ENCODE data around the gene IQSEC3.
"Not testable (repeated sequence)": the region's sequence is repeated elsewhere in the genome, so short reads cannot be mapped to it uniquely, and the experiment has no call there.

Gene IQSEC3

DNA sequence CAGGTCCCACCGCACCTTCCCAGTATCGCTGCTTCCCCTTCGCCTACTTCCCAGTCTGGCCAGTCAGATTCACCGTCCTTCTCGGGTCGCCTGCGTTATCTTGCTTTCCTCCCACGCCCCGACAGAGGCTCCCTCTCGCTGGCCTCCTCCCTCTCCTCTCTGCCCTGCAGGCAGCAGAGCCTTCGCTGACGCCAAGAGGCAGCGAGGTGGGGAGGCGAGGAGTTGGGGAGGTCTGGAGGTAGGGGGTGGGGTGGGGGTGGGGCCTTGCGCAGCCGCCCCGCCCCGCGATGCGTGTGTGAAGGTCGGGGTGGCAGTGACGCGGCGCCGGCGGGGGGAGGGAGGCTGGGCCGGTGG, at the start of gene IQSEC3:
TSS of gene IQSEC3 (plus strand) at position 340 of the 354 bp plus-strand sequence. CDS start 116 bp downstream, outside the sequence.
- peak within 1 kb of the TSS; percentile 29 for H3K4me3 ChIP-seq (ENCODE audit: low read depth, low read length)

- not testable (repeated sequence) for H3K4me3 ChIP-seq (ENCODE audit: low read depth, low read length)
Observed at GRCh38 chr12:17370-18340, 48.9 kb upstream of the IQSEC3 start.

- not testable (repeated sequence) for H3K4me3 ChIP-seq (ENCODE audit: low read depth, low read length)
Observed at GRCh38 chr12:18821-19567, 47.6 kb upstream of the IQSEC3 start.

- not testable (repeated sequence) for H3K4me3 ChIP-seq (ENCODE audit: low read depth, low read length)
Observed at GRCh38 chr12:19906-20305, 46.7 kb upstream of the IQSEC3 start.

DNA sequence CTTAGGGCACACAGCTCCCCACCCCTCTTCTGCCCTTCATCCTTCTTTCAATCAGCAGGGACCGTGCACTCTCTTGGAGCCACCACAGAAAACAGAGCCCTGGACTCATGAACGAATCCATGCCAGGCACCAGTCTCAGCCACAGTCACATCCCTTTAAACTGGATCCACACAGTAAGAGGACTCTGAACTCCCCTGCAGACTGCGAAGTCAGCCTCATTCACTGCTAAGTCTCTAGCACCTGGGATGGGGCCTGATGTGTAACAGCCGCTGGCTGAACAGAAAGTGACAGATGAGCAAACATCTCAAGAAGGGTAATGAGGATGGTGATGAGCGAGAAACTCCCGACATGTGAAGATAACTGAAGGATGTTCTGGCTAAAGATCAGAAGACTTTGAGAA, 45.8 kb upstream of the IQSEC3 start:
- TF ChIP-seq, protein P1, sequence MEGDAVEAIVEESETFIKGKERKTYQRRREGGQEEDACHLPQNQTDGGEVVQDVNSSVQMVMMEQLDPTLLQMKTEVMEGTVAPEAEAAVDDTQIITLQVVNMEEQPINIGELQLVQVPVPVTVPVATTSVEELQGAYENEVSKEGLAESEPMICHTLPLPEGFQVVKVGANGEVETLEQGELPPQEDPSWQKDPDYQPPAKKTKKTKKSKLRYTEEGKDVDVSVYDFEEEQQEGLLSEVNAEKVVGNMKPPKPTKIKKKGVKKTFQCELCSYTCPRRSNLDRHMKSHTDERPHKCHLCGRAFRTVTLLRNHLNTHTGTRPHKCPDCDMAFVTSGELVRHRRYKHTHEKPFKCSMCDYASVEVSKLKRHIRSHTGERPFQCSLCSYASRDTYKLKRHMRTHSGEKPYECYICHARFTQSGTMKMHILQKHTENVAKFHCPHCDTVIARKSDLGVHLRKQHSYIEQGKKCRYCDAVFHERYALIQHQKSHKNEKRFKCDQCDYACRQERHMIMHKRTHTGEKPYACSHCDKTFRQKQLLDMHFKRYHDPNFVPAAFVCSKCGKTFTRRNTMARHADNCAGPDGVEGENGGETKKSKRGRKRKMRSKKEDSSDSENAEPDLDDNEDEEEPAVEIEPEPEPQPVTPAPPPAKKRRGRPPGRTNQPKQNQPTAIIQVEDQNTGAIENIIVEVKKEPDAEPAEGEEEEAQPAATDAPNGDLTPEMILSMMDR (IDR thresholded peaks at IDR 0.05; ENCODE audit: low read depth, low read length): no peak
- no peak overlapping the region for H3K4me3 ChIP-seq (ENCODE audit: low read depth, low read length)

DNA sequence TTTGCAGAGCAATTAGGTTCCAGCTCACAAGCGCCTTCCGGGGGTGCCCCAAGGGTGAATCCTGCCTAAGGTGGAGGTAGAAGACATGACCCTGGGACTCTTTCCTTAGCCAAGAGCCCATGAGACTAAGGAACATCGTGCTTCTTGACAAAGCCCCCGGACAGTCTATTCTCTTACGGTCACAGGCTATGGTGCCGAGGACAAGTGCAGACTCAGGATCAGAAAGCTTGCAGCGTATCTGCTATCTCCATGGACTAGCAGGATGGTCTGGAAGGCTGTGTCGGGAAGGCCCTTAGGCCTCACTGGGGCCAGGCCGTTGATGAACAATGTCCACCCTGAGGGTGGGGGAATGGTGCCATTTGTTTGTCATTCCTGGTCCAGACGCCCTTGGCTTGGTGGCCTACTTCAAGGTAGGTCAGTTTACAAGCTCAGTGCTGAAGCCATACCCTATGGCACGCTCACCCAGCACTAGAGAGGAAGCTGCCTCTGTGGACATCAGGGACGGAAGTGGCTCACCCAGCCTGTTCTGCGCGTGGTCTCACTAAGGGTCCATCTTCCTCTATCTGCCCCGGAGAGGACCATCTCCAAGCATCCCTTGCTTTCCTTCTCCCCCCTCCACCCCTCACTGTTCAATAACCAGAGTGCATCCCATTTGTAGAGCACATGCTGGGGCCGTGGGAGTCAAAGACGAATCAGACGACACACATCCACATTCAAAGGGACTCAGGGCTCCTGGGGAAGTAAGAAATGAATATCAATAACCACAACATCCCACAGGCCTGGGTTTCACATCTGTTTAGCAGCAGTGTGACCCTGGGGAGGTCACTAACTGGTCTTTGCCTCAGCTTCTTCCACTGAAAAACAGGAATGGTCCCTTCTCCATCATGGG, 45.0 kb upstream of the IQSEC3 start:
- no peak overlapping the region for H3K4me3 ChIP-seq (ENCODE audit: low read depth, low read length)
- TF ChIP-seq, protein P1 (IDR thresholded peaks at IDR 0.05; ENCODE audit: low read depth, low read length): no peak

DNA sequence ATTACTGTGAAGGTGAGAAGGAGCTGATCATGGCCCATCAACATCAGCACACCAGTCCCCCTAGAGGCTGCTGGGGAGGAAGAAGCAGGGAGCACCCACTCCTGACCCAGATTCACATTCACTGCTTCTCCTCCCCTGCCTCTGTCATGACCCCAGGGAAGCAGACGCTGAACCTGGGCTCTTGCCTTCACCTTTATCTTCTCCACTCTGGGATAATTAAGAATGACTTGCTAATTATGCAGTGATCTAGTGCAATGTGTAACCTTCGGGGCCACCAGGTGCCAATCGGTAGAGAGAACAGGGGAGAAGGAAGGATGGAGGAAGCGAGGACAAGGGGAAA, 44.4 kb upstream of the IQSEC3 start:
- no peak overlapping the region for H3K4me3 ChIP-seq (ENCODE audit: low read depth, low read length)
- TF ChIP-seq, protein P1 (IDR thresholded peaks at IDR 0.05; ENCODE audit: low read depth, low read length): no peak

GRCh38 chr12:22530-23201, 43.9 kb upstream of the IQSEC3 start:
- TF ChIP-seq, protein P1 (IDR thresholded peaks at IDR 0.05; ENCODE audit: low read depth, low read length): no peak
- H3K4me3 ChIP-seq (ENCODE audit: low read depth, low read length): no peak overlapping the region

DNA sequence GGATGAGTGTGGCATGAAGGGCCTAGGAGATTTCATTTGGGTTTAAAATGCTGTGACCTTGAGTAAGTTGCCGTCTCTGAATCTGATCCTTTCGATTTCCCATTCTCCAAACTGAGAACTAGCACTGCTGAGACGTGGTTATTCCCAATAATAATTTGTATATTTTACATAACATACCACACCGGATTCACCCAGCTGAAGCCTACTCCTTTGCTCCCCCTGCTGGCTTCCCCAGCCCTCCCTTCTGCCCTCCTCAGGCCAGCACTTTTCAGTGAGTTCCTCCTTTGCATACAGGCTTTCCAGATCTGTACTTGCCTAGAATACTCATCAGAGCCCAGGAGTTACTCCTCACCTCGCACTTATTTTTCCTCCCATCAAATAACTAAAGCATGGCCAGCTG, 38.7 kb upstream of the IQSEC3 start:
- H3K4me3 ChIP-seq (ENCODE audit: low read depth, low read length): not testable (repeated sequence)

DNA sequence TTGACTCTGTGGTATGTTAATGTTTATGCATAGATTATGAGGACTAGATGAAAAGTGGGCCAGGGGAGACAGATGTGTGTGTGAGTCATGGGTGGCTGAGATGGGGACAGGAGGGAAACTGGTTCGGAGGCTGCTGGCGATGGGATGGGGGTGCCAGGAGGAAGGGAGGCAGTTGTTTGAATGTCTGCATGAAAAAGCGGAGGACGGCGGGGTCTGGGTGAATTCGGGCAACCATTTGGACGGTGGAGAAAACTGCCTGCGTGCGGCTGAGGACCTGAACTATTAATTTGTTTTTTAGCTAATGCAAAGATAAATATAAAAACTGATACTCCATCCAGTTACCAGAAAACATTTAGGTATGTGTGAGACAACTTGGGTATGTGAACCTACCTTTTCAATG, 27.8 kb upstream of the IQSEC3 start:
- H3K4me3 ChIP-seq (ENCODE audit: low read depth, low read length): not testable (repeated sequence)

GRCh38 chr12:39555-40265, 26.9 kb upstream of the IQSEC3 start:
- H3K4me3 ChIP-seq (ENCODE audit: low read depth, low read length): not testable (repeated sequence)

DNA sequence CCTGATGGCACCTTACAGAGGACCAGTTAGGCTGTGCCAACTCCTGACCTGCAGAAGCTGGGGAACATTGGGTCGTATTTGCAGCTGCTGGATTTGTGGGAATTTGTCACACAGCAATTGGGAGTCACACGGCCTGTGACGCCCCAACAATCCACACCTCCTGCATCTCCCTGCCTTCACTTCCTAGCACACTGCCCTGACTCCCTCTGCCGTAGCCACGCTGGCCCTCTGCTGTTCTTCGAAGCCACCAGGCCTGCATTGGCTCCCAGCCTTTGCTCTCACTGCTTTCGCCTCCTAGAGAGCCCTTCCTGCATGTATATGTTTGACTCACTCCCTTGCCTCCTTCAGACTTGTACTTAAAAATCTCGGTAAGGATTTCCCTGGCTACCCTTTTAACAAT, 22.2 kb upstream of the IQSEC3 start:
- H3K4me3 ChIP-seq (ENCODE audit: low read depth, low read length): not testable (repeated sequence)

Measured in WI38 (cell line).